Retina (tissue), 1 donor: Measurements from ENCODE around the gene PCGF3.
"Not testable (repeated sequence)": the region's sequence is repeated elsewhere in the genome, so short reads cannot be mapped to it uniquely, and the experiment has no call there.

Experiments
- DNase-seq: peaks from one replicate; pipeline ENCODE4 v3.0.0-alpha.2; 2016

Gene PCGF3

GRCh38 chr4:768076-768475, 62.4 kb downstream of the PCGF3 start:
- DNase-seq, result no peak

GRCh38 chr4:768995-769394, 63.4 kb downstream of the PCGF3 start:
- DNase-seq, result no peak

GRCh38 chr4:769511-769910, 63.9 kb downstream of the PCGF3 start:
- DNase-seq, result no peak

GRCh38 chr4:770022-770421, 64.4 kb downstream of the PCGF3 start:
- DNase-seq, result no peak

- no peak for DNase-seq
Measured at GRCh38 chr4:771464-771863, 65.8 kb downstream of the PCGF3 start.

GRCh38 chr4:772118-772517, 66.5 kb downstream of the PCGF3 start:
- no peak for DNase-seq

- DNase-seq, result no peak
Measured at GRCh38 chr4:772776-773175, 67.1 kb downstream of the PCGF3 start.

- DNase-seq, result no peak
Measured at GRCh38 chr4:773214-773613, 67.6 kb downstream of the PCGF3 start.

GRCh38 chr4:774419-775092, 68.9 kb downstream of the PCGF3 start:
- not testable (repeated sequence) for DNase-seq

GRCh38 chr4:775485-775884, 69.9 kb downstream of the PCGF3 start:
- DNase-seq, result not testable (repeated sequence)

GRCh38 chr4:776743-777441, 71.3 kb downstream of the PCGF3 start:
- DNase-seq, result no peak

- no peak for DNase-seq
Measured at GRCh38 chr4:777520-778262, 72.1 kb downstream of the PCGF3 start.

- DNase-seq, result no peak
Measured at GRCh38 chr4:779555-779954, 73.9 kb downstream of the PCGF3 start.

GRCh38 chr4:780255-780654, 74.6 kb downstream of the PCGF3 start:
- not testable (repeated sequence) for DNase-seq

GRCh38 chr4:780716-781492, 75.3 kb downstream of the PCGF3 start:
- DNase-seq, result no peak

GRCh38 chr4:781493-782216, 76.0 kb downstream of the PCGF3 start:
- DNase-seq, result peak; percentile 100

- DNase-seq, result no peak
Measured at GRCh38 chr4:784401-785331, 79.0 kb downstream of the PCGF3 start.

GRCh38 chr4:785332-786073, 79.9 kb downstream of the PCGF3 start:
- DNase-seq, result peak; percentile 51

- no peak for DNase-seq
Measured at GRCh38 chr4:786074-786741, 80.6 kb downstream of the PCGF3 start.

- DNase-seq, result peak; percentile 65
Measured at GRCh38 chr4:786861-787300, 81.2 kb downstream of the PCGF3 start.
